Keratinocyte (primary cell): ENCODE measurements around the gene SUPT5H. TPM values are rescaled to one million over a fixed set of nuclear protein-coding genes. Genes with fewer than 3 reads are reported as not detected.

Experiments used
- DNase-seq: peaks from one replicate; pipeline ENCODE4 v3.0.0-alpha.2; 2011; ENCODE audit warnings: low read depth, missing footprints, low spot score
- FAIRE-seq: peaks from 2 replicates; lab custom pipeline; 2011; peaks lifted over from hg19 to GRCh38; lab: Jason Lieb, UNC
- H2AFZ ChIP-seq: 2 replicates; pipeline ENCODE4 v1.6.0; 2012; ENCODE audit warnings: low read length, control low read depth, inconsistent platforms; ENCODE audit not compliant: control insufficient read depth
- H3K27ac ChIP-seq: 2 replicates; pipeline ENCODE4 v1.5.1; 2011; ENCODE audit warnings: low read length; ENCODE audit not compliant: control insufficient read depth, insufficient read depth
- H3K27me3 ChIP-seq: 3 replicates; pipeline ENCODE4 v1.6.0; 2011; ENCODE audit warnings: low read length; ENCODE audit not compliant: control insufficient read depth, insufficient read depth; ENCODE audit errors: extremely low read depth
- H3K36me3 ChIP-seq, 2 experiments: 2 replicates in 1 of 2; 3 replicates in 1 of 2; pipeline ENCODE4 v1.5.1; 2011; ENCODE audit warnings: low read length in 2 of 2, mild to moderate bottlenecking in 1 of 2; ENCODE audit not compliant: control insufficient read depth in 2 of 2, insufficient read depth in 2 of 2; ENCODE audit errors: extremely low read depth in 1 of 2
- H3K4me1 ChIP-seq: 3 replicates; pipeline ENCODE4 v1.5.1; 2011; ENCODE audit warnings: low read length; ENCODE audit not compliant: control insufficient read depth, insufficient read depth; ENCODE audit errors: extremely low read depth
- H3K4me2 ChIP-seq: 3 replicates; pipeline ENCODE4 v1.6.0; 2011; ENCODE audit warnings: low read depth, low read length; ENCODE audit not compliant: control insufficient read depth, insufficient read depth; ENCODE audit errors: extremely low read depth
- H3K4me3 ChIP-seq, 3 experiments: fragments of 200-600 bp in 1 of 3; sonication (generic) in 1 of 3; 2 replicates in 2 of 3; 3 replicates in 1 of 3; pipeline ENCODE4 v1.5.1; 2011 to 2016; ENCODE audit warnings: low read length in 3 of 3, mild to moderate bottlenecking in 3 of 3, control low read depth in 2 of 3, inconsistent platforms in 1 of 3, low read depth in 1 of 3, mixed read lengths in 1 of 3, mixed run types in 1 of 3, moderate library complexity in 1 of 3; ENCODE audit not compliant: control insufficient read depth in 2 of 3, insufficient read depth in 2 of 3; ENCODE audit errors: extremely low read depth in 1 of 3
- H3K79me2 ChIP-seq: 2 replicates; pipeline ENCODE4 v1.6.0; 2012; ENCODE audit warnings: low read length; ENCODE audit not compliant: control insufficient read depth, insufficient read depth
- H3K9ac ChIP-seq: 3 replicates; pipeline ENCODE4 v1.6.0; 2011; ENCODE audit warnings: low read length; ENCODE audit not compliant: control insufficient read depth, insufficient read depth; ENCODE audit errors: extremely low read depth
- H3K9me1 ChIP-seq: 3 replicates; pipeline ENCODE4 v1.6.0; 2011; ENCODE audit warnings: low read length; ENCODE audit not compliant: control insufficient read depth, insufficient read depth; ENCODE audit errors: extremely low read depth
- H3K9me3 ChIP-seq: 2 replicates; pipeline ENCODE4 v1.5.1; 2012; ENCODE audit warnings: low read depth, low read length; ENCODE audit not compliant: control insufficient read depth
- H4K20me1 ChIP-seq: 3 replicates; pipeline ENCODE4 v1.6.0; 2011; ENCODE audit warnings: low read length; ENCODE audit not compliant: control insufficient read depth, insufficient read depth; ENCODE audit errors: extremely low read depth
- EZH2 ChIP-seq: IDR thresholded peaks from one replicate; pipeline ENCODE4 v1.6.1; 2012; ENCODE audit warnings: inconsistent platforms, mild to moderate bottlenecking, low read length, moderate library complexity
- dilution Hi-C: fragments of 300-500 bp; cut with MboI; formaldehyde crosslinking; loops from one replicate; pipeline ENCODE4 v1.7.0; 2020; ENCODE audit warnings: low sequenced_read_pairs; ENCODE audit not compliant: extremely low pct_ligation_motif_present
- polyA plus RNA-seq, 5 experiments: library from polyadenylated mRNA; depleted of rRNA in 3 of 5; stranded (reverse) in 3 of 5; stranded (forward) in 1 of 5; unstranded in 1 of 5; fragments of >200 nt; gene quantifications; 1 replicate in 1 of 5; 2 replicates in 3 of 5; 3 replicates in 1 of 5; pipeline versions ENCODE4 v1.2.1 to v1.2.3, GENCODE V29; 2011 to 2012; ENCODE audit warnings: missing spikeins in 2 of 5, low read depth in 1 of 5, low replicate concordance in 1 of 5
- TF ChIP-seq, protein P1 (sequence below), 3 experiments: IDR thresholded peaks in 1 of 3; conservative IDR thresholded peaks in 1 of 3; optimal IDR thresholded peaks in 1 of 3; 2 replicates in 2 of 3; 3 replicates in 1 of 3; pipeline versions ENCODE3 to v1.5.1; 2011; ENCODE audit warnings: low read length in 3 of 3, mild to moderate bottlenecking in 3 of 3, moderate library complexity in 2 of 3, control low read depth in 1 of 3, inconsistent platforms in 1 of 3; ENCODE audit not compliant: insufficient read depth in 2 of 3; ENCODE audit errors: extremely low read depth in 1 of 3

SUPT5H gene
- polyA plus RNA-seq, 1 donor (not counting 4 experiments of a cell fraction or from before 2014, with no cell fraction given): 63.2 TPM

DNA sequence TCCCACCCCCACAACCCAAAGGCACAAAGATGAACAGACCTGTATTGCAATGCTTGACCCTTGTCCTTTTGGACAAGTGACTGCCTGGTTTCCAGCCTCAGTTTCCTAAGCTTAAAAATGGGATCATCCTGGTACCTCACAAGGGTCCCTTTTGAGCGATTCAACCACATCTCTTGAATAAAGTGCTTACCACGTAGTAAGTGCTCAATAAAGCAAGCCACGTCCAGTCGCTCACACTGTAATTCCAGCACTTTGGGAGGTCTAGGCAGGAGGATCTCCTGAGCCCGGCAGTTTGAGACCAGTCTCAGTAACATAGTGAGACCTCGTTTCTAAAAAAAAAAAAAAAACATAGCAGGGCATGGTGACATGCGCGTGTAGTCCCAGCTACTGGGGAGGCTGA is 54.5 kb downstream of the SUPT5H start:
- H3K27me3 ChIP-seq: peaks cover 54% of the 10 kb centered on the region
- TF ChIP-seq, protein P1, sequence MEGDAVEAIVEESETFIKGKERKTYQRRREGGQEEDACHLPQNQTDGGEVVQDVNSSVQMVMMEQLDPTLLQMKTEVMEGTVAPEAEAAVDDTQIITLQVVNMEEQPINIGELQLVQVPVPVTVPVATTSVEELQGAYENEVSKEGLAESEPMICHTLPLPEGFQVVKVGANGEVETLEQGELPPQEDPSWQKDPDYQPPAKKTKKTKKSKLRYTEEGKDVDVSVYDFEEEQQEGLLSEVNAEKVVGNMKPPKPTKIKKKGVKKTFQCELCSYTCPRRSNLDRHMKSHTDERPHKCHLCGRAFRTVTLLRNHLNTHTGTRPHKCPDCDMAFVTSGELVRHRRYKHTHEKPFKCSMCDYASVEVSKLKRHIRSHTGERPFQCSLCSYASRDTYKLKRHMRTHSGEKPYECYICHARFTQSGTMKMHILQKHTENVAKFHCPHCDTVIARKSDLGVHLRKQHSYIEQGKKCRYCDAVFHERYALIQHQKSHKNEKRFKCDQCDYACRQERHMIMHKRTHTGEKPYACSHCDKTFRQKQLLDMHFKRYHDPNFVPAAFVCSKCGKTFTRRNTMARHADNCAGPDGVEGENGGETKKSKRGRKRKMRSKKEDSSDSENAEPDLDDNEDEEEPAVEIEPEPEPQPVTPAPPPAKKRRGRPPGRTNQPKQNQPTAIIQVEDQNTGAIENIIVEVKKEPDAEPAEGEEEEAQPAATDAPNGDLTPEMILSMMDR (optimal IDR thresholded peaks at IDR 0.05 in 1 of 3, IDR thresholded peaks at IDR 0.05 in 1 of 3, conservative IDR thresholded peaks at IDR 0.05 in 1 of 3; ENCODE audit: extremely low read depth in 1 of 3, insufficient read depth in 2 of 3, low read length in 3 of 3): no peak
- no peak for TF ChIP-seq EZH2

DNA sequence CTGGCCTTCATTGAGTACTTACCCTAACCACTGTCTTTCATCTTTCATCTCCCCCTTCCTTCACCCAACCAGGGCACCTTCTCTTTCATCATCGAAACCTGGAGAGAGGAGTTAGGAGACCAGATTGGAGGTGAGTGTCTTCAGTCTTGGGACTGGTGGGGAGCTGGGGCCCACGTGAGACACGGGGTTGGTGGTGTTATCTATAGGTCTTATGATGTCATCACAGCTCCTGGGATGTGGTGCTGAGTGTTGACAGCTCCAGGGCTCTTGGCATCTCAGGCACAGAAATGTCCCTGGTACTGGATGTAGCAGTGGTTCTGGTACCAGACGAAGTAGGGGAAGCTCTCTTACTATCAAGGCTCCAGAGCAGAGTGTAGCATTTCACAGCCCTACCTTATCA is 55.2 kb downstream of the SUPT5H start:
- no peaks in the 10 kb centered on the region for H3K36me3 ChIP-seq
- H3K79me2 ChIP-seq: no peaks in the 10 kb centered on the region
- no peak overlapping the region for H3K4me2 ChIP-seq
- TF ChIP-seq, protein P1 (optimal IDR thresholded peaks at IDR 0.05 in 1 of 3, IDR thresholded peaks at IDR 0.05 in 1 of 3, conservative IDR thresholded peaks at IDR 0.05 in 1 of 3; ENCODE audit: extremely low read depth in 1 of 3, insufficient read depth in 2 of 3, low read length in 3 of 3): no peak
- TF ChIP-seq EZH2: no peak
- dilution Hi-C loops: no loop called here
- FAIRE-seq (no peak), DNase-seq (no peak)
- H4K20me1 ChIP-seq: no peaks in the 10 kb centered on the region
- H3K4me1 ChIP-seq: peaks cover 6% of the 10 kb centered on the region
- no peak overlapping the region for H3K27ac ChIP-seq
- H3K9me1 ChIP-seq: peaks cover 2% of the 10 kb centered on the region
- no peak overlapping the region for H2AFZ ChIP-seq
- no peak overlapping the region for H3K4me3 ChIP-seq
- H3K9me3 ChIP-seq: no peaks in the 10 kb centered on the region
- peaks cover 54% of the 10 kb centered on the region for H3K27me3 ChIP-seq
- no peak overlapping the region for H3K9ac ChIP-seq

More for the DNA sequence above, 54.5 kb downstream of the SUPT5H start:
- Histone ChIP-seq H3K4me1 (peaks cover 6% of the 10 kb centered on the region), H3K27ac (no peak overlapping the region), H3K4me2 (no peak overlapping the region), H3K79me2 (no peaks in the 10 kb centered on the region), H4K20me1 (no peaks in the 10 kb centered on the region), H3K9me3 (no peaks in the 10 kb centered on the region), H3K4me3 (no peak overlapping the region), H3K36me3 (no peaks in the 10 kb centered on the region), H3K9ac (no peak overlapping the region), H2AFZ (no peak overlapping the region), H3K9me1 (peaks cover 2% of the 10 kb centered on the region)
- dilution Hi-C loops: no loop called here
- DNase-seq (no peak), FAIRE-seq (no peak)
